Cardiac muscle cell (in vitro differentiated cells and primary cell): ENCODE measurements around the gene NDUFA11. TPM values are rescaled to one million over a fixed set of nuclear protein-coding genes. Genes with fewer than 3 reads are reported as not detected.
"Not testable (repeated sequence)": the region's sequence is repeated elsewhere in the genome, so short reads cannot be mapped to it uniquely, and the experiment has no call there.

Source experiments
- DNase-seq, 2 donors: peaks; one replicate each; pipeline versions ENCODE4 v3.0.0 to v3.0.0-alpha.2; 2010 to 2017; ENCODE audit warnings: low read depth in 1 of 2, low spot score in 1 of 2
- H3K27ac ChIP-seq: fragments of 200-600 bp; sonication (generic); 2 replicates; pipeline ENCODE4 v1.5.1; 2016
- H3K27me3 ChIP-seq: fragments of 200-600 bp; sonication (generic); 2 replicates; pipeline ENCODE4 v1.6.0; 2016; ENCODE audit warnings: control low read depth
- H3K36me3 ChIP-seq: fragments of 200-600 bp; sonication (generic); 2 replicates; pipeline ENCODE4 v1.5.1; 2016; ENCODE audit warnings: control low read depth
- H3K4me1 ChIP-seq: fragments of 200-600 bp; sonication (generic); 2 replicates; pipeline ENCODE4 v1.8.1; 2017; ENCODE audit warnings: low read depth, mild to moderate bottlenecking, mixed run types
- H3K4me3 ChIP-seq: fragments of 200-600 bp; sonication (generic); 2 replicates; pipeline ENCODE4 v1.5.1; 2016; ENCODE audit warnings: mild to moderate bottlenecking
- H3K9me3 ChIP-seq: fragments of 200-600 bp; sonication (generic); 2 replicates; pipeline ENCODE4 v1.5.1; 2017; ENCODE audit warnings: low read depth, mild to moderate bottlenecking, control low read depth
- CTCF ChIP-seq: IDR thresholded peaks from 2 replicates; pipeline ENCODE4 v1.5.1; 2012; ENCODE audit warnings: low read depth, mild to moderate bottlenecking, low read length
- polyA plus RNA-seq: library from polyadenylated mRNA; unstranded; fragments of >200 nt; fragmentation: Nextera tagmentation; extraction: Ambion mirVana; gene quantifications from 2 replicates; pipeline ENCODE4 v1.2.1, GENCODE V29; 2016
- total RNA-seq: library from RNA; depleted of rRNA; stranded (reverse); fragments of >200 nt; gene quantifications from 2 replicates; pipeline ENCODE4 v1.2.3, GENCODE V29; 2016

NDUFA11 gene
- total and polyA plus RNA-seq, 2 experiments from 2014 or later = 295 to 760 TPM

GRCh38 chr19:5850189-5850588, 53.4 kb downstream of the NDUFA11 start:
- H3K9me3 ChIP-seq = no peaks in the 10 kb centered on the region
- no peaks in the 10 kb centered on the region for H3K27me3 ChIP-seq
- no peak overlapping the region for H3K27ac ChIP-seq
- H3K4me1 ChIP-seq = no peaks in the 10 kb centered on the region
- no peaks in the 10 kb centered on the region for H3K36me3 ChIP-seq
- no peak for DNase-seq
- no peak overlapping the region for H3K4me3 ChIP-seq
- TF ChIP-seq CTCF = no peak

DNA sequence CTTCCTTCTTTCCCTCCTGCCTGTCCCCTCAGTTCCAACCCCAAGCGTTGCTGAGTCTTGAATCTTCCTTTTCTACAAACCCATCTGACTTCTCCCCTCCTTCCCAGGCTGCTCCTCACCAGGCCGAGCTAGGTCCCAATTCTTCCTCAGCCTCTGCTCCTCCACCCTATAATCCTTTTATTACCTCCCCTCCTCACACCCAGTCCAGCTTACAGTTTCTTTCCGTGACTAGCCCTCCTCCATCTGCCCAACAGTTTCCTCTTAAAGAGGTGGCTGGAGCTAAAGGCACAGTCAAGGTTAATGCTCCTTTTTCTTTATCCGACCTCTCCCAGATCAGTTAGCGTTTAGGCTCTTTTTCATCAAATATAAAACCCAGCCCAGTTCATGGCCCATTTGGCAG, 55.0 kb downstream of the NDUFA11 start:
- not testable (repeated sequence) for H3K27ac ChIP-seq, H3K4me1 ChIP-seq, H3K9me3 ChIP-seq, H3K27me3 ChIP-seq, H3K4me3 ChIP-seq, DNase-seq, H3K36me3 ChIP-seq

- not testable (repeated sequence) for H3K27me3 ChIP-seq, H3K36me3 ChIP-seq, H3K27ac ChIP-seq, H3K4me3 ChIP-seq, DNase-seq, H3K4me1 ChIP-seq, H3K9me3 ChIP-seq
Observed at GRCh38 chr19:5847846-5848245, 55.7 kb downstream of the NDUFA11 start.

Other genes starting within 250 kb of the NDUFA11 start
- 59.1 and 90.7 TPM in 2 replicates for gene MICOS13, start 223.3 kb downstream of the NDUFA11 start, total RNA-seq
- gene MICOS13, start 223.3 kb downstream of the NDUFA11 start, polyA plus RNA-seq = 134 and 173 TPM in 2 replicates
- gene HSD11B1L, start 222.8 kb downstream of the NDUFA11 start, total RNA-seq = 62.5 and 80.5 TPM in 2 replicates
- 60.1 and 61.9 TPM in 2 replicates for gene HSD11B1L, start 222.8 kb downstream of the NDUFA11 start, polyA plus RNA-seq
- gene RPL36, start 213.5 kb downstream of the NDUFA11 start, total RNA-seq = 829 and 1,053 TPM in 2 replicates
- 982 and 1,206 TPM in 2 replicates for gene RPL36, start 213.5 kb downstream of the NDUFA11 start, polyA plus RNA-seq
- gene LONP1, start 183.6 kb downstream of the NDUFA11 start, total RNA-seq = 125 and 151 TPM in 2 replicates
- gene LONP1, start 183.6 kb downstream of the NDUFA11 start, polyA plus RNA-seq = 110 TPM in 2 replicates
- gene CATSPERD, start 183.2 kb downstream of the NDUFA11 start, total RNA-seq = 0.11 TPM in 1 of 2 replicates, not detected in the other
- gene CATSPERD, start 183.2 kb downstream of the NDUFA11 start, polyA plus RNA-seq = not detected in 2 replicates
- gene PRR22, start 119.0 kb downstream of the NDUFA11 start, total RNA-seq = 3.6 and 4.9 TPM in 2 replicates
- 1.9 and 9.7 TPM in 2 replicates for gene PRR22, start 119.0 kb downstream of the NDUFA11 start, polyA plus RNA-seq
- gene DUS3L, start 112.6 kb downstream of the NDUFA11 start, total RNA-seq = 40.9 and 43.4 TPM in 2 replicates
- gene DUS3L, start 112.6 kb downstream of the NDUFA11 start, polyA plus RNA-seq = 25.0 and 39.1 TPM in 2 replicates
- 28.2 and 36.1 TPM in 2 replicates for gene NRTN, start 98.7 kb downstream of the NDUFA11 start, total RNA-seq
- gene NRTN, start 98.7 kb downstream of the NDUFA11 start, polyA plus RNA-seq = 68.2 and 85.8 TPM in 2 replicates
- 0.42 TPM in 1 of 2 replicates, not detected in the other for gene FUT6, start 64.1 kb downstream of the NDUFA11 start, total RNA-seq
- not detected in 2 replicates for gene FUT6, start 64.1 kb downstream of the NDUFA11 start, polyA plus RNA-seq
- gene FUT3, start 52.3 kb downstream of the NDUFA11 start, total RNA-seq = 0.14 and 3.8 TPM in 2 replicates
- 0.92 TPM in 1 of 2 replicates, not detected in the other for gene FUT3, start 52.3 kb downstream of the NDUFA11 start, polyA plus RNA-seq
- 1.5 TPM in 1 of 2 replicates, not detected in the other for gene FUT5, start 33.2 kb downstream of the NDUFA11 start, total RNA-seq
- gene FUT5, start 33.2 kb downstream of the NDUFA11 start, polyA plus RNA-seq = 8.9 TPM in 1 of 2 replicates, not detected in the other
- gene VMAC, start 1.1 kb upstream of the NDUFA11 start, total RNA-seq = 13.0 and 23.1 TPM in 2 replicates
- 3.9 and 6.2 TPM in 2 replicates for gene VMAC, start 1.1 kb upstream of the NDUFA11 start, polyA plus RNA-seq
- 14.4 and 23.6 TPM in 2 replicates for gene CAPS, start 10.5 kb upstream of the NDUFA11 start, total RNA-seq
- gene CAPS, start 10.5 kb upstream of the NDUFA11 start, polyA plus RNA-seq = 14.1 and 17.7 TPM in 2 replicates
- 102 and 108 TPM in 2 replicates for gene RANBP3, start 74.3 kb upstream of the NDUFA11 start, total RNA-seq
- gene RANBP3, start 74.3 kb upstream of the NDUFA11 start, polyA plus RNA-seq = 17.7 and 18.3 TPM in 2 replicates
- 2.9 and 3.0 TPM in 2 replicates for gene RFX2, start 206.7 kb upstream of the NDUFA11 start, total RNA-seq
- gene RFX2, start 206.7 kb upstream of the NDUFA11 start, polyA plus RNA-seq = 3.9 and 7.7 TPM in 2 replicates
- gene ACSBG2, start 231.9 kb upstream of the NDUFA11 start, total RNA-seq = not detected in 2 replicates
- gene ACSBG2, start 231.9 kb upstream of the NDUFA11 start, polyA plus RNA-seq = 0.21 TPM in 1 of 2 replicates, not detected in the other